Endothelial cell of umbilical vein (primary cell): ENCODE data around the gene PLXNA4. TPM values are rescaled to one million over a fixed set of nuclear protein-coding genes. Genes with fewer than 3 reads are reported as not detected.

Source experiments
- BruUV-seq: library from RNA; stranded (reverse); fragments of 400-500 nt; replicated peaks from 2 replicates; lab custom pipeline; 2021; lab: Mats Ljungman, UMichigan
- CTCF ChIA-PET: fragments of 300-600, 350-600 bp; sonication (Branson Sonifier 250); formaldehyde crosslinking; loops from one replicate; lab custom pipeline; 2021; ENCODE audit warnings: antibody characterized with exemption, inconsistent platforms; lab: Charles Lee
- POLR2A ChIA-PET: fragments of 300-600, 350-600 bp; sonication (Branson Sonifier 250); formaldehyde crosslinking; loops from one replicate; lab custom pipeline; 2021; ENCODE audit warnings: antibody characterized with exemption, inconsistent platforms; lab: Charles Lee
- DNase-seq: peaks from one replicate; pipeline ENCODE4 v3.0.0-alpha.2; 2011; ENCODE audit warnings: low read depth, low spot score
- FAIRE-seq: peaks from 2 replicates; lab custom pipeline; 2011; peaks lifted over from hg19 to GRCh38; lab: Jason Lieb, UNC
- H2AFZ ChIP-seq: 2 replicates; pipeline ENCODE4 v1.6.0; 2012; ENCODE audit warnings: low read depth, low read length, control low read depth, inconsistent platforms
- H3K27ac ChIP-seq: 2 replicates; pipeline ENCODE4 v1.5.1; 2011; ENCODE audit warnings: low read depth, mild to moderate bottlenecking, control low read depth, low read length, moderate library complexity; ENCODE audit not compliant: insufficient read depth
- H3K27me3 ChIP-seq, 2 experiments: 2 replicates each; pipeline versions ENCODE4 v1.6.0 to v1.6.1; 2011; ENCODE audit warnings: low read length in 2 of 2, mixed read lengths in 1 of 2; ENCODE audit not compliant: control insufficient read depth in 2 of 2, insufficient read depth in 2 of 2
- H3K36me3 ChIP-seq, 2 experiments: 2 replicates in 1 of 2; 3 replicates in 1 of 2; pipeline ENCODE4 v1.5.1; 2011; ENCODE audit warnings: low read length in 2 of 2, mild to moderate bottlenecking in 1 of 2, moderate library complexity in 1 of 2; ENCODE audit not compliant: control insufficient read depth in 2 of 2, insufficient read depth in 2 of 2; ENCODE audit errors: extremely low read depth in 1 of 2
- H3K4me1 ChIP-seq: 3 replicates; pipeline ENCODE4 v1.5.1; 2011; ENCODE audit warnings: mild to moderate bottlenecking, low read length; ENCODE audit not compliant: control insufficient read depth, insufficient read depth; ENCODE audit errors: extremely low read depth
- H3K4me2 ChIP-seq: 2 replicates; pipeline ENCODE4 v1.6.1; 2011; ENCODE audit warnings: low read length, control low read depth, mixed read lengths; ENCODE audit not compliant: insufficient read depth
- H3K4me3 ChIP-seq, 3 experiments: fragments of 200-600 bp in 1 of 3; sonication (generic), shearing (Covaris generic) in 1 of 3; replicated peaks in 1 of 3; 2 replicates each; pipeline ENCODE4 v1.5.1; 2011 to 2016; ENCODE audit warnings: control low read depth in 3 of 3, low read length in 3 of 3, mild to moderate bottlenecking in 2 of 3, inconsistent platforms in 1 of 3, low read depth in 1 of 3, moderate library complexity in 1 of 3; ENCODE audit not compliant: insufficient read depth in 1 of 3
- H3K79me2 ChIP-seq: 2 replicates; pipeline ENCODE4 v1.6.0; 2012; ENCODE audit warnings: low read length, inconsistent platforms; ENCODE audit not compliant: control insufficient read depth, insufficient read depth
- H3K9ac ChIP-seq: replicated peaks from 2 replicates; pipeline ENCODE3; 2011; ENCODE audit warnings: low read length, control low read depth; ENCODE audit not compliant: insufficient read depth; ENCODE audit errors: extremely low read depth
- H3K9me1 ChIP-seq: replicated peaks from 3 replicates; pipeline ENCODE4 v1.6.0; 2011; ENCODE audit warnings: mild to moderate bottlenecking, low read length; ENCODE audit not compliant: control insufficient read depth, insufficient read depth; ENCODE audit errors: extremely low read depth
- H3K9me3 ChIP-seq: replicated peaks from 2 replicates; pipeline ENCODE4 v1.5.1; 2012; ENCODE audit warnings: low read length, inconsistent platforms; ENCODE audit not compliant: control insufficient read depth, insufficient read depth
- H4K20me1 ChIP-seq: replicated peaks from 2 replicates; pipeline ENCODE3; 2011; ENCODE audit warnings: mild to moderate bottlenecking, low read length; ENCODE audit not compliant: control insufficient read depth, insufficient read depth; ENCODE audit errors: extremely low read depth
- FOS ChIP-seq: IDR thresholded peaks from 2 replicates; pipeline ENCODE4 v1.6.1; 2011; ENCODE audit warnings: mild to moderate bottlenecking, low read length, moderate library complexity, borderline replicate concordance; ENCODE audit not compliant: insufficient read depth
- JUN ChIP-seq: IDR thresholded peaks from 2 replicates; pipeline ENCODE4 v1.6.1; 2011; ENCODE audit warnings: borderline replicate concordance, low read depth; ENCODE audit not compliant: insufficient read length, insufficient read depth
- MYC ChIP-seq: IDR thresholded peaks from one replicate; pipeline ENCODE4 v1.6.1; 2011; ENCODE audit warnings: mild to moderate bottlenecking, low read depth, low read length
- dilution Hi-C: fragments of 300-500 bp; cut with MboI; formaldehyde crosslinking; loops from one replicate; pipeline ENCODE4 v1.15.0; 2019; ENCODE audit warnings: low sequenced_read_pairs; ENCODE audit not compliant: extremely low pct_ligation_motif_present
- intact Hi-C: fragments of 100-400 bp; cut with micrococcal nuclease; formaldehyde crosslinking; loops from one replicate; pipeline ENCODE4 v1.10.0; 2022
- polyA plus RNA-seq, 4 experiments: library from polyadenylated mRNA; depleted of rRNA in 3 of 4; stranded (reverse) in 3 of 4; unstranded in 1 of 4; fragments of >200 nt; gene quantifications; 2 replicates each; pipeline versions ENCODE4 v1.2.1 to v1.2.3, GENCODE V29; 2011 to 2012; ENCODE audit warnings: missing spikeins in 1 of 4
- total RNA-seq: library from RNA; stranded (reverse); gene quantifications from 2 replicates; pipeline ENCODE4 v1.2.3, GENCODE V29; 2021
- TF ChIP-seq, protein P1 (sequence below): IDR thresholded peaks from 2 replicates; pipeline ENCODE4 v1.6.1; 2011; ENCODE audit not compliant: insufficient read depth, insufficient read length

Gene PLXNA4
- total and polyA plus RNA-seq, 2 donors (not counting 3 experiments of a cell fraction or from before 2014, with no cell fraction given) = 12.1 to 20.4 TPM

DNA sequence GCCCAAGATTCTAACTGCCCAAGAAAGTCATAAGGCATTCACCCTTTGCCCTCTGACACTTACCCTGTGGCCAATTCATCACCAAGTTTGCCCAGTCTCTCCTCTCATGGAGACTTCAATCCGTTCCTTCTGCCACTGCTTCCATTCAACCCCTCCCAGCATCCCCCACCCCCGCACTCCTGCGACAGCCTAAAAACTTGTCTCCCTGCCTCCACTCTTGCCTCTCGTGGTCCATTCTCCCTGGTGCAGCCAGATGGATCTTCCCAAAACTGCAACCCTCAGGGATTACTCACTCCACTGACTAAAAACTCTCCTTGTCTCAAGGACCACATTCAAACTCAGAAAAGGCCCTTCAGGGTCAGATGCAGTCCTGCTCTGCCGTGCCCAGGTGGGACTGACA lies 32.3 kb upstream of the PLXNA4 start:
- POLR2A ChIA-PET = no interaction called here
- Histone ChIP-seq H3K9me1 (no peaks in the 10 kb centered on the region), H2AFZ (no peak overlapping the region), H3K9me3 (no peaks in the 10 kb centered on the region), H3K4me1 (no peaks in the 10 kb centered on the region), H3K9ac (no peak overlapping the region), H3K4me3 (no peak overlapping the region), H4K20me1 (no peaks in the 10 kb centered on the region), H3K36me3 (no peaks in the 10 kb centered on the region), H3K79me2 (no peaks in the 10 kb centered on the region), H3K27me3 (peaks cover 13 to 19% of the 10 kb centered on the region in 2 experiments), H3K4me2 (no peak overlapping the region), H3K27ac (no peak overlapping the region)
- FAIRE-seq (no peak), DNase-seq (no peak)
- intact Hi-C loops = no loop called here
- BruUV-seq = no TSS peak
- CTCF ChIA-PET = no interaction called here
- TF ChIP-seq MYC = no peak
- no peak for TF ChIP-seq JUN
- TF ChIP-seq, protein P1, sequence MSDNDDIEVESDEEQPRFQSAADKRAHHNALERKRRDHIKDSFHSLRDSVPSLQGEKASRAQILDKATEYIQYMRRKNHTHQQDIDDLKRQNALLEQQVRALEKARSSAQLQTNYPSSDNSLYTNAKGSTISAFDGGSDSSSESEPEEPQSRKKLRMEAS = no peak
- no peak for TF ChIP-seq FOS
- dilution Hi-C loops = no loop called here

DNA sequence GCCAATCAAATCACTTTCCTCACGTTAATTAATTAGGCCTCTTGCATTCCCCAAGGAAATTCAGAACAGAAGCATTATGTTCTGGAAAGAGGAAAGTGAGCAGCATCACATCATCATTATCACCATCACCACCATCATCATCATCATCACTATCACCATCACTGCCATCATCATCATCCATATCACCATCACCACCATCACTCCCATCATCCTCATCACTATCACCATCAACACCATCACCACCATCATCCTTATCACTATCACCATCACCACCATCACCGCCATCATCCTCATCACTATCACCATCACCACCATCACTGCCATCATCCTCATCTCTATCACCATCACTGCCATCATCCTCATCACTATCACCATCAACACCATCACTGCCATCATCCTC lies 31.4 kb upstream of the PLXNA4 start:
- dilution Hi-C loops = no loop called here

More for the DNA sequence above, 31.4 kb upstream of the PLXNA4 start:
- Histone ChIP-seq H3K9me3 (no peaks in the 10 kb centered on the region), H3K9me1 (no peaks in the 10 kb centered on the region), H3K4me1 (no peaks in the 10 kb centered on the region), H3K27me3 (peaks cover 17 to 18% of the 10 kb centered on the region in 2 experiments), H4K20me1 (no peaks in the 10 kb centered on the region), H3K4me3 (no peak overlapping the region), H3K9ac (no peak overlapping the region), H3K27ac (no peak overlapping the region), H3K4me2 (no peak overlapping the region), H2AFZ (no peak overlapping the region), H3K36me3 (no peaks in the 10 kb centered on the region), H3K79me2 (no peaks in the 10 kb centered on the region)
- intact Hi-C loops = no loop called here
- BruUV-seq = no TSS peak
- CTCF ChIA-PET = no interaction called here
- FAIRE-seq (no peak), DNase-seq (no peak)
- TF ChIP-seq, protein P1 = no peak
- POLR2A ChIA-PET = no interaction called here
